ENCODE measurements around the gene FBXO9.

The FBXO9 gene

DNA sequence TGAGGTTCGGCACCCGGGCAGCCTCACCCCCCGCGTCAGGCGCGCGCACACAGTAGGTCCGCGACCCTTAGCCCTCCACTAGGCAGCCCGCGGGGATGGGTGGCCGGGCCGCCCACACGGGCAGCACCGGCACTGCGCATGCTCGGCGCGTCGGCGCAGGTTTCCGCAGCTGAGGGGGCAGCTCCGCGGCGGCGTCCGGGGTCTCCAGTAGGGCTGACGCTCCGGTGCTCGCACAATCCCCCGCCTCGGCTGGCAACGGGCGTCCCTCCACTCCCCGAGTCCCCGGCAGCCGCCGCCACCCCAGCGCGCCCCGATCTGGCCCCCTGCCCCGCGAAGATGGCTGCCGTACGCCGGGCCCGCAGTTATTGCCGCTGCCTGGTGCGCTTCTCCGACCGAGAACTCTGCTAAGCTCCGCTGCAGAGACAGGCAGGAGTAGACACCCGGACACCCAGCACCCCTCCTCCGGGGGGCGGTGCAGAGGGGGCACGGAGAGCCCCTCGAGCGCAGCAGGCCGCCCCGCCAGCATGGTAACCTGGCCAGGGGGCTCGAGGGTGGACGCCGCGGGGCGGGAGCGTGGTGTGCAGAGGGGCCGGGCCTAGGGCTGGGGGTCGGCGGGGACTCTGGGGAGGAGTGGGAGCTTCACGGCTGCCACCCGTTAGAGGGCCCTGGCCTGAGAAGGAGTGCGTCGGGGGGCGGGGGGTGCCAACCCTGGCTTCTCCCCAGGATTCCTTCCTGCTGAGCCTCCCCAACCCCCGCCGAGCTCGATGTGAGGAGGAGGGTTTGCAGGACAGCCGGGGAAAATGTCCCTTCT is at the start of gene FBXO9:
TSS of gene FBXO9 (plus strand) at position 139 of the 811 bp plus-strand sequence. CDS start at position 525, 386 bp downstream.
- in situ Hi-C loops (cut with HindIII; ENCODE audit: low pct_unique_long_range_greater_than_20kb, low sequenced_read_pairs): no loop called here
- TF ChIP-seq JUND (IDR thresholded peaks at IDR 0.05; ENCODE audit: low read depth): no peak
- DNase-seq (ENCODE audit: low read depth in 1 of 2, low spot score in 1 of 2): peak in 1 of 2 experiments; percentile 70

DNA sequence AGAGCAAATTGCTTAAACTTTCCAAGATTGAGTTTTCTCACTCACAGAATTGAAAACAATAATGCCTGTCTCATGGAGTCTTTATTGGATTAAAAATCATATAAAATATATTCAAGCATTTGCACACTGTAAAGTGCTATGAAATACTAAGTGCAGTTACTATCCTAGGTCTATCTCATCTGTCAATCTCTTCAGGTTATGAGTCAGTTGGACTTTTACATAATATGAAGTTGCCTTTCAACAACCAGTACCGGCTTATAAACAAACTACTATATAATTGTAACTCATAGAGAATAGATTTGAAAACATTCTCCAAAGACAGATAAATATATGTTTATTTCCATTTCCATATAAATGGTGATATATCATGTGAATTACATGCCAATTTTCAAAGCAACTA is 49.7 kb upstream of the FBXO9 start:
- no peak for TF ChIP-seq JUND (IDR thresholded peaks at IDR 0.05; ENCODE audit: low read depth)
- in situ Hi-C loops (cut with HindIII; ENCODE audit: low pct_unique_long_range_greater_than_20kb, low sequenced_read_pairs): no loop called here
- no peak for DNase-seq (ENCODE audit: low read depth in 1 of 2, low spot score in 1 of 2)

DNA sequence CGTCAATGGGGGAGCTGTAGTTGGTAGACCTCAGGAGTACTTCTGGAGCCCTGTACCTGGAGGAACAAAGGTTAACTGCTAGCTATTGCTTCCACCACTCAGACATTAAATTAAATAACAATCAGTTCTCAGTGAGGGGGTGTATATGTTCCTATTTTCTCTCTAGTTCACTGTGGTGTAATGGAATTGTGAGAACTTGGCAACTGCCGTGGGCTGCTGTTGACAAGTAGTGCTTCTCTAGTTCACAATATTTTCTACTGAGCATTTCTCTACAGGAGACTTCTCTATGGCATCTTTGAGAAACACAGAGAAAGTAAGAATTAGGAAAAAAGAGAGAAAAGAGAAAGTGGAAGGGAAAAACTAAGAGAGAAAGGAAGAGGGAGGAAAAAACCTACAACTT is 46.8 kb upstream of the FBXO9 start:
- DNase-seq (ENCODE audit: low read depth in 1 of 2, low spot score in 1 of 2): no peak
- in situ Hi-C loops (cut with HindIII; ENCODE audit: low pct_unique_long_range_greater_than_20kb, low sequenced_read_pairs): no loop called here
- TF ChIP-seq JUND (IDR thresholded peaks at IDR 0.05; ENCODE audit: low read depth): no peak

DNA sequence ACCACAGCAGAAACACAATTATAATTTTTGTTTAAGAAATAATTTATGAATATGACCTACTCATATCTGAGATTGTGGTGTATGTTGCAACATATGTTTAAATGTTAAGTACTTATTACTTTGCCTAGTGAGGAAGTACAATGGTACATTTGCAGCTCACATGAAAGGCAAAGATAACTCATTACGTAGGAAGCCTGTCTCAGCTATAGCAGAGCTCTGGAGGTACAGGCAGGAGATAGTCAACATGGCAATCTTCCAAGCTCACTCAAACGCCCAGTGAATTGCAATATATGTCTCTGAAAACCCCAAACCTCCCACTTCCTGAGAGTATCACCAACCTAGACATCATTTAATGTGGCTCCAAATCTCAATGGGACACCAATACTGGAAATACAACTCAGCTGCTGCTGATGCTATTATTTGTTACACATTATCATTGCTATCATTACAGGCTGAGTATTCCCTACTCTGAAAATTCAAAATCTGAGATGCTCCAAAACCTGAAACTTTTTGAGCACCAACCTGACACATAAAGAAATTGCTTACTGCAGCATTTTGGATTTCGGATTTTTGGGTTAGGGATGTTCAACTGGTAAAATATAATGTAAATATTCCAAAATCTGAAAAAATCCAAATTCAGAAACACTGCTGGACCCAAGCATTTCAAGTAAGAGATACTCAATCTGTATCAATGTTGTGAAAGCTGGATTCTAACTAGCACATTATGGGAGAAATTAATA is 45.0 kb upstream of the FBXO9 start:
- TF ChIP-seq JUND (IDR thresholded peaks at IDR 0.05; ENCODE audit: low read depth): no peak
- DNase-seq (ENCODE audit: low read depth in 1 of 2, low spot score in 1 of 2): no peak
- in situ Hi-C loops (cut with HindIII; ENCODE audit: low pct_unique_long_range_greater_than_20kb, low sequenced_read_pairs): no loop called here

DNA sequence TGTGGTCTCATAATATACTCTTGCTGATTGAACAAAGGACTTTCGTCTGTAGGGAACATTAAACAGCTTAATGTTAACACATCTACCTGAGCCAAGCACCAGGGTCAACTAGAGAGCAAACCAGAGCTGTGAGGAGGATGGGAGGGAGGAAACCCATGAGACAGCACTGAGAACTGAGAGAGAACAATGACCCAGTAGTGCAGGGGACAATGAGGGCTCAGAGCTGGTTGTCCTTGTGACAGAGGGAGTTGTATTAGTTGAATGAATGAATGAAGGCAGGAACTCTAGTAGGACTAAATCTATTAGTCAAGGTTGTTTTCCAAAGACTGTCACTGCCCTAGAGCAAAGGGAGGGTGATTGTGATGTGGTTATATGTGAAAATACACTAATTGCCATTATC is 41.9 kb upstream of the FBXO9 start:
- no peak for TF ChIP-seq JUND (IDR thresholded peaks at IDR 0.05; ENCODE audit: low read depth)
- DNase-seq (ENCODE audit: low read depth in 1 of 2, low spot score in 1 of 2): no peak
- in situ Hi-C loops (cut with HindIII; ENCODE audit: low pct_unique_long_range_greater_than_20kb, low sequenced_read_pairs): no loop called here

DNA sequence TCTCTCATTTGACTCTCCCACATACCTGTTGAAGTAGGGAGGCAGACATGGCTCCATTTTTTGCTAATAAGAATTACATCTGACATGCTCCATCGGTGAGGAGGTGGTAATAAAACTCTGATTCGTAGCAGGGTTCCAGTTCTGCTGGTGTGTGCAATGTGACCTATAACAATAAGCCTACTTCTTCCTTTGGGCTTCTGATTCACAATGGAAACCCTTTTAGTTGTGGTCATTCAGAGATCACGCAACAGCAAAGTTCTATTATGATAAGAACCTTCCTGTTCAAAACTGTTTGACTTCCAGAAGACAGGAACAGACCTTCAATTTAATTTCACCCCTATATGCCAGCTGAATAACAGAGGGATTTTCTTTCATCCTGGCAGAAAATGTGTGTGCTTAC is 38.7 kb upstream of the FBXO9 start:
- DNase-seq (ENCODE audit: low read depth in 1 of 2, low spot score in 1 of 2): no peak
- in situ Hi-C loops (cut with HindIII; ENCODE audit: low pct_unique_long_range_greater_than_20kb, low sequenced_read_pairs): no loop called here
- TF ChIP-seq JUND (IDR thresholded peaks at IDR 0.05; ENCODE audit: low read depth): no peak

DNA sequence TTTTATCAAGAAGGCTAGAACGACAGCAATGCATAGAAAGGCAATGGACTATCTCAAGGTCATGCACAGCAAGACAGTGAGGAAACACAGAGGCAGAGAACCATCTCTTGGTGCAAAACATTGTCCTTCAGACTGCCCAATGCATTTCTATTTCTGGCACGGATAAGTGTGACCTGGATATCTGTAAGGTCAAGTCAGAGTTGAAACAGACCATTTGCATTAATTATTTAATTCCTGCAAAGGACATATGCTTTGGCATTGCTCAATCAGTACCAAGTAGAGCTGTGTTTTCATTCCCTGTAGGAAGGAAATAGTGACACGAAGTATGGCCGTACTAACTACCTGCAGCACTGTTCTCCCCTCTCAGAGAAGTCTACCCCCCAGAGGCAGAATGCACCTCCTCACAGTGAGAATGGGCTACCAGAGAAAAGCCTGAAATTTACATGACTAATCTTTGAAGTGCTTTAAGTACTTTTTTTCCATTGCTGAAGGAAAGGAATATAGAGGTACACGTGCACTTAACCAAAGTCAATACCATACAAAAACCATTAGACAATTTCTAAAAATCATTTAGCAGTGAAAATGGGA is 38.0 kb upstream of the FBXO9 start:
- no peak for DNase-seq (ENCODE audit: low read depth in 1 of 2, low spot score in 1 of 2)
- TF ChIP-seq JUND (IDR thresholded peaks at IDR 0.05; ENCODE audit: low read depth): no peak
- in situ Hi-C loops (cut with HindIII; ENCODE audit: low pct_unique_long_range_greater_than_20kb, low sequenced_read_pairs): no loop called here

DNA sequence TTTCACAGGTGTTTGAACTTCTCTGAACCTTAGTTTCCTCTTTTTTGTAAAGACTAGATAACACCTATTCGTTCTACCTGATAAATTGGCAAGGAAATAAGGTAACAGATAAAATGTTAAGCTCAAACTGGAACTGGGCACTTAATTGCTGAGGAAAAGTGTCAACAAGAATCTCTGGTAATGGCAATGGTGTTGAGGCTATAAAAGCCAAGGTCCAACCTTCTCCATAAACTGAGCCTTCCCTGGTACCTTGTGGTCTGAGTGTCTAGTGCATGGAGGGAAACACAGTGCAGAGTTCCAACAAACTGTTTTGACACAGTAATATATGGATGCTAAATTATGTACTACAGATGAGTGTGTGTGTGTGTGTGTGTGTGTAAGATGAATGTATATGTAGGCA is 36.7 kb upstream of the FBXO9 start:
- DNase-seq (ENCODE audit: low read depth in 1 of 2, low spot score in 1 of 2): no peak
- in situ Hi-C loops (cut with HindIII; ENCODE audit: low pct_unique_long_range_greater_than_20kb, low sequenced_read_pairs): no loop called here

DNA sequence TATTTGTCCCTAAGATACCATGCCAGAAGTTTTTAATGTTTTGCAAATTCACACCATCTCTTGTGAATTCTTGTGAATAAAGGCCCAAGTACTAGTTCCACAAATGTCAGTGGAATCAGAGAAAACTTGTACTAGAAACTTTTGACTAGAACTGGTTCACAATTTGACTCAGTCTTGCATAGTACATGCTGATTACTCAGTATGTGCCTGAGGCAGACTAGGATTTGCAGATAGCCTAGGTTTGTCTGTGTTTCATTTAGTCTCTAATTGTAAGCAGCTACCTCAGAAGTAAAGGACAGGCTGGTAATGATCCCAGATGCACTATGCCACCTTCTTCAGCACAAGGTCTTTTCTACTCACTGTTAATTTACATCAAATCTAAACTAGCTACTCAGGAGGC is 35.9 kb upstream of the FBXO9 start:
- in situ Hi-C loops (cut with HindIII; ENCODE audit: low pct_unique_long_range_greater_than_20kb, low sequenced_read_pairs): no loop called here
- no peak for TF ChIP-seq JUND (IDR thresholded peaks at IDR 0.05; ENCODE audit: low read depth)
- no peak for DNase-seq (ENCODE audit: low read depth in 1 of 2, low spot score in 1 of 2)

More for the DNA sequence above, 36.7 kb upstream of the FBXO9 start:
- TF ChIP-seq JUND (IDR thresholded peaks at IDR 0.05; ENCODE audit: low read depth): no peak

DNA sequence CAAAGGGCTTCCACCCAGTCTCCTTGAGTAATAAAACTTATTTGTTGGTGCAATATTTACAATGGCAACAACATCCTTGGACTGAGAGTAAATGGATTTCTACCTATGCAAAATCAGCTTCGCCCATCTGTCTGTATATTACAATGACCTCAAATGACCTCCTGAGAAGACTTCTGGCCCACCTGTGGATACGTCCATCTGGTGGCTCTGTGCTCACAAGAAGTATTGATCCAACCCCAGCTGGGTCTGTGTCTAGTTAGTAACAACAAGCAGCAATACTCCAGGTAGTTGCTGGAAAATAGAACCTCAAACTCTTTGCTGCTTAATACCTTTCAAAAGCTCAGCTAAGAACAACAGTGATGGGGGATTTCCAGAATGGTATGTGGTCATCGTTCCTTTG is 35.4 kb upstream of the FBXO9 start:
- DNase-seq (ENCODE audit: low read depth in 1 of 2, low spot score in 1 of 2): no peak
- no peak for TF ChIP-seq JUND (IDR thresholded peaks at IDR 0.05; ENCODE audit: low read depth)
- in situ Hi-C loops (cut with HindIII; ENCODE audit: low pct_unique_long_range_greater_than_20kb, low sequenced_read_pairs): no loop called here

DNA sequence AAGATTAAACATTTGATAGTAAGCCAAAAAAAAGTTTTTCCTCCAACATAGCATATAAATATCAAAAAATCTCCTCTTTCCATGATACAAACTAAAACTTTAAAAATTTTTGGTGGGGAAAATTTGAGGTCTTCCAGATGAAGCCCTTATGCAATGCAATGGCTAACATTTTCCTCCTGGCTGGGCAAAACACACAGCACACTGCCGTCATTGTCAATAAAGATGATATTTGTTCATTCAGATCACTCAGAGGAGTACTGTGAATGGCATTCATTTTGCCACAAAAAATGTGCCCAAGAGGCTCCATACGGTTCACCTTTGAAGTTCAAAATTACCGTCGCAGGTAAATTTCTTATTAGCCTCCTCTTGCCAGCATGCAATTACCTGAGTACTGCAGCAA is 33.9 kb upstream of the FBXO9 start:
- in situ Hi-C loops (cut with HindIII; ENCODE audit: low pct_unique_long_range_greater_than_20kb, low sequenced_read_pairs): no loop called here
- no peak for DNase-seq (ENCODE audit: low read depth in 1 of 2, low spot score in 1 of 2)
- TF ChIP-seq JUND (IDR thresholded peaks at IDR 0.05; ENCODE audit: low read depth): no peak

DNA sequence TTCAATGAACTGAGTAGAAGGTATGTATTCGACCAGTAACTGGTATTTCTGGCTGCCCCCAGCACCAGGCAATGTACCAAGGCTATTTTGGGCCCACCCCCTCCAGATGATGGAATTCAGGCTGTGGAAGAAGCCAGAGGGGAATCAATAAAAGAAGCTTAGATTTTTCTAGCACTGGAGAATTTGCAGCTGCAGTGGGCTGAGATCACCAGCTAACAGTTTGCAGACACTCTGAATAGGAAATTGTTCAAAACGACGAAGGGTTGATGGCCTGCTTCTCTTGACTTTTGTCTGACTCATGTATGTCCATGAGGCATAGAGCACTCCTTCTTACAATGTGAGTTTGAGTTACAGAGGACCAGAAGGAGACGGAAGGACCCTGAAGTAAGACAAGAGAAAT is 32.4 kb upstream of the FBXO9 start:
- TF ChIP-seq JUND (IDR thresholded peaks at IDR 0.05; ENCODE audit: low read depth): no peak
- in situ Hi-C loops (cut with HindIII; ENCODE audit: low pct_unique_long_range_greater_than_20kb, low sequenced_read_pairs): no loop called here

DNA sequence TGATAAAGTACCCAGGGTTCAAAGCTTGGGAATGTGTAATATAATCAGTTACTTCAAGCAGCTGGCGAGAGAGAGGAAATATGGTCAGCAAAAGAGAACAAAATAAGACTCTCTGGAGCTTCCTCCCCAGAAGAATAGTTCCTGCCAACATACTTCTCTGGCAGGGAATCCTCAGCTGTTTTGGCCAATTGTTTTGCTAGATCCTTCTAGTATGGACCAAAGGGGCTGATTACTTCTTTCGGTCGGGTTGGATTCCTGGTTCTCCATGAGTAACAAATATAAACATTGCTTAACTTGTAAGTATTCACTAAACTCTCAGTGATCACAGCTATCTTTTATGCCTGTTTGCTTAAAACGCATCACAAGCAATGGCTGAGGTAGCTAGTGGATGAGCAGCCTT is 31.4 kb upstream of the FBXO9 start:
- in situ Hi-C loops (cut with HindIII; ENCODE audit: low pct_unique_long_range_greater_than_20kb, low sequenced_read_pairs): no loop called here
- TF ChIP-seq JUND (IDR thresholded peaks at IDR 0.05; ENCODE audit: low read depth): no peak
- no peak for DNase-seq (ENCODE audit: low read depth in 1 of 2, low spot score in 1 of 2)

More for the DNA sequence above, 32.4 kb upstream of the FBXO9 start:
- DNase-seq (ENCODE audit: low read depth in 1 of 2, low spot score in 1 of 2): no peak
